H1 (cell line): ENCODE measurements around the gene NCOA5. TPM values are rescaled to one million over a fixed set of nuclear protein-coding genes. Genes with fewer than 3 reads are reported as not detected.

Source experiments
- CTCF ChIA-PET: fragments of 300-600 bp; sonication (Branson Sonifier 250); formaldehyde crosslinking; loops from one replicate; lab custom pipeline; 2021; ENCODE audit not compliant: partially characterized antibody; lab: Charles Lee
- POLR2A ChIA-PET: fragments of 300-600 bp; sonication (Branson Sonifier 250); formaldehyde crosslinking; loops from one replicate; lab custom pipeline; 2021; ENCODE audit warnings: inconsistent platforms; ENCODE audit not compliant: partially characterized antibody; lab: Charles Lee
- DNase-seq, 2 experiments: peaks; one replicate each; pipeline versions ENCODE4 v3.0.0 to v3.0.0-alpha.2; 2010 to 2022; ENCODE audit warnings: low spot score in 2 of 2, low read depth in 1 of 2, mixed read lengths in 1 of 2
- FAIRE-seq: peaks from 2 replicates; lab custom pipeline; 2011; peaks lifted over from hg19 to GRCh38; lab: Jason Lieb, UNC
- H2AFZ ChIP-seq: 2 replicates; pipeline ENCODE4 v1.8.1; 2012; ENCODE audit warnings: low read length, inconsistent platforms
- H2AK5ac ChIP-seq: 2 replicates; pipeline ENCODE4 v1.6.1; 2013; ENCODE audit warnings: low read depth, low read length
- H2BK120ac ChIP-seq: replicated peaks from 2 replicates; pipeline ENCODE3; 2013; ENCODE audit warnings: low read depth, low read length, inconsistent platforms
- H2BK12ac ChIP-seq: 2 replicates; pipeline ENCODE4 v1.6.1; 2013; ENCODE audit warnings: low read depth, low read length
- H2BK15ac ChIP-seq: 2 replicates; pipeline ENCODE4 v1.6.1; 2013; ENCODE audit warnings: low read length
- H2BK20ac ChIP-seq: 2 replicates; pipeline ENCODE4 v1.6.1; 2013; ENCODE audit warnings: low read length
- H2BK5ac ChIP-seq: 2 replicates; pipeline ENCODE4 v1.6.1; 2013; ENCODE audit warnings: low read depth, low read length
- H3K14ac ChIP-seq: 2 replicates; pipeline ENCODE4 v1.6.1; 2013; ENCODE audit warnings: inconsistent platforms; ENCODE audit not compliant: insufficient read length
- H3K18ac ChIP-seq: 2 replicates; pipeline ENCODE4 v1.6.1; 2013; ENCODE audit warnings: low read length; ENCODE audit errors: extremely low read depth
- H3K23ac ChIP-seq: 2 replicates; pipeline ENCODE4 v1.6.1; 2013; ENCODE audit warnings: inconsistent platforms; ENCODE audit not compliant: insufficient read length
- H3K23me2 ChIP-seq: 2 replicates; pipeline ENCODE4 v1.6.1; 2013; ENCODE audit warnings: low read depth, low read length
- H3K27ac ChIP-seq: 2 replicates; pipeline ENCODE4 v1.6.1; 2011; ENCODE audit warnings: low read depth, low read length, inconsistent platforms
- H3K27me3 ChIP-seq, 4 experiments: replicated peaks in 1 of 4; 1 replicate in 1 of 4; 2 replicates in 3 of 4; pipeline versions ENCODE4 v1.6.1 to v1.8.1; 2011 to 2013; ENCODE audit warnings: low read length in 3 of 4, mild to moderate bottlenecking in 3 of 4, inconsistent platforms in 2 of 4, mixed read lengths in 2 of 4, moderate library complexity in 1 of 4; ENCODE audit not compliant: control insufficient read depth in 3 of 4, insufficient read depth in 3 of 4; ENCODE audit errors: extremely low read depth in 1 of 4
- H3K36me3 ChIP-seq, 4 experiments: 2 replicates each; pipeline versions ENCODE4 v1.6.1 to v1.8.1; 2011 to 2013; ENCODE audit warnings: mild to moderate bottlenecking in 4 of 4, low read length in 3 of 4, moderate library complexity in 2 of 4, control low read depth in 1 of 4, inconsistent platforms in 1 of 4; ENCODE audit not compliant: insufficient read depth in 4 of 4, control insufficient read depth in 2 of 4
- H3K4ac ChIP-seq: replicated peaks from 2 replicates; pipeline ENCODE3; 2013; ENCODE audit warnings: low read length, low read depth, mixed read lengths, inconsistent platforms; ENCODE audit not compliant: insufficient read length
- H3K4me1 ChIP-seq, 4 experiments: replicated peaks in 1 of 4; 1 replicate in 1 of 4; 2 replicates in 3 of 4; pipeline versions ENCODE4 v1.6.1 to v1.8.1; 2011 to 2013; ENCODE audit warnings: low read length in 3 of 4, inconsistent platforms in 2 of 4, mixed read lengths in 1 of 4; ENCODE audit not compliant: insufficient read depth in 4 of 4, control insufficient read depth in 3 of 4
- H3K4me2 ChIP-seq, 2 experiments: 2 replicates each; pipeline versions ENCODE4 v1.6.1 to v1.8.1; 2011 to 2013; ENCODE audit warnings: low read depth in 2 of 2, low read length in 2 of 2, control low read depth in 1 of 2, inconsistent platforms in 1 of 2, mild to moderate bottlenecking in 1 of 2; ENCODE audit not compliant: insufficient read depth in 1 of 2
- H3K4me3 ChIP-seq, 4 experiments: fragments of 200-600, 300-600 bp in 1 of 4; sonication (generic), shearing (Covaris generic), sonication (Bioruptor Twin) in 1 of 4; 2 replicates each; pipeline versions ENCODE4 v1.5.1 to v1.8.1; 2011 to 2016; ENCODE audit warnings: low read length in 4 of 4, low read depth in 3 of 4, control low read depth in 2 of 4, inconsistent platforms in 2 of 4, mild to moderate bottlenecking in 2 of 4, mixed read lengths in 1 of 4, moderate library complexity in 1 of 4; ENCODE audit not compliant: insufficient read depth in 2 of 4; ENCODE audit errors: extremely low read depth in 1 of 4
- H3K56ac ChIP-seq: replicated peaks from 2 replicates; pipeline ENCODE3; 2013; ENCODE audit warnings: low read depth, mild to moderate bottlenecking, mixed read lengths, low read length, inconsistent platforms; ENCODE audit not compliant: insufficient read length
- H3K79me1 ChIP-seq: 2 replicates; pipeline ENCODE4 v1.6.1; 2013; ENCODE audit warnings: low read depth, low read length, control low read depth
- H3K79me2 ChIP-seq, 2 experiments: 2 replicates each; pipeline versions ENCODE4 v1.6.1 to v1.8.1; 2012 to 2013; ENCODE audit warnings: low read length in 2 of 2, mild to moderate bottlenecking in 2 of 2, inconsistent platforms in 1 of 2; ENCODE audit not compliant: insufficient read depth in 2 of 2, control insufficient read depth in 1 of 2
- H3K9ac ChIP-seq, 4 experiments: replicated peaks in 1 of 4; 1 replicate in 1 of 4; 2 replicates in 3 of 4; pipeline versions ENCODE4 v1.6.1 to v1.8.1; 2011 to 2013; ENCODE audit warnings: low read depth in 3 of 4, low read length in 3 of 4, control low read depth in 2 of 4, mild to moderate bottlenecking in 2 of 4, moderate library complexity in 2 of 4, inconsistent platforms in 1 of 4; ENCODE audit errors: extremely low read depth in 1 of 4
- H3K9me3 ChIP-seq, 2 experiments: 2 replicates each; pipeline versions ENCODE4 v1.6.1 to v1.8.1; 2012 to 2013; ENCODE audit warnings: mild to moderate bottlenecking in 2 of 2, moderate library complexity in 2 of 2, control low read depth in 1 of 2, inconsistent platforms in 1 of 2, low read depth in 1 of 2, low read length in 1 of 2, mixed read lengths in 1 of 2; ENCODE audit not compliant: insufficient read depth in 2 of 2
- H4K20me1 ChIP-seq, 2 experiments: replicated peaks in 1 of 2; 2 replicates each; pipeline versions ENCODE3 to v1.8.1; 2011 to 2013; ENCODE audit warnings: inconsistent platforms in 2 of 2, low read length in 2 of 2, mild to moderate bottlenecking in 1 of 2; ENCODE audit not compliant: insufficient read depth in 2 of 2, control insufficient read depth in 1 of 2
- H4K5ac ChIP-seq: 2 replicates; pipeline ENCODE4 v1.6.1; 2013; ENCODE audit warnings: low read length, low read depth, mixed read lengths, inconsistent platforms; ENCODE audit not compliant: insufficient read length
- H4K8ac ChIP-seq: 2 replicates; pipeline ENCODE4 v1.8.0; 2013; ENCODE audit warnings: mild to moderate bottlenecking, moderate library complexity, low read length, inconsistent platforms; ENCODE audit not compliant: insufficient read depth; ENCODE audit errors: extremely low read depth
- H4K91ac ChIP-seq: replicated peaks from 2 replicates; pipeline ENCODE3; 2013; ENCODE audit warnings: low read length, mixed read lengths, inconsistent platforms; ENCODE audit not compliant: insufficient read length
- ASH2L ChIP-seq: fragments of 200-600, 300-600 bp; sonication (generic); IDR thresholded peaks from one replicate; pipeline ENCODE4 v1.7.1; 2017; ENCODE audit warnings: low read length
- CREB1 ChIP-seq: IDR thresholded peaks from 2 replicates; pipeline ENCODE4 v1.6.1; 2012; ENCODE audit warnings: inconsistent platforms
- EZH2 ChIP-seq: fragments of 200-600 bp; sonication (generic); IDR thresholded peaks from 2 replicates; pipeline ENCODE4 v1.7.1; 2012; ENCODE audit warnings: low read depth, mild to moderate bottlenecking, moderate library complexity, low read length, inconsistent platforms; ENCODE audit not compliant: severe bottlenecking
- JUN ChIP-seq: IDR thresholded peaks from 2 replicates; pipeline ENCODE4 v1.6.1; 2011; ENCODE audit warnings: low read depth, mild to moderate bottlenecking, improper control_type of control experiment, low read length
- JUND ChIP-seq: IDR thresholded peaks from 2 replicates; pipeline ENCODE4 v1.6.1; 2011; ENCODE audit warnings: mild to moderate bottlenecking, improper control_type of control experiment, low read length
- POU5F1 ChIP-seq: IDR thresholded peaks from 2 replicates; pipeline ENCODE4 v1.6.1; 2011; ENCODE audit warnings: low read depth, mild to moderate bottlenecking, low read length, moderate library complexity
- RAD21 ChIP-seq, 2 experiments: IDR thresholded peaks in 1 of 2; conservative IDR thresholded peaks in 1 of 2; 2 replicates each; pipeline ENCODE4 v1.6.1; 2011; ENCODE audit warnings: low read depth in 2 of 2, low read length in 2 of 2, improper control_type of control experiment in 1 of 2, inconsistent platforms in 1 of 2, mild to moderate bottlenecking in 1 of 2, moderate library complexity in 1 of 2
- RFX5 ChIP-seq: IDR thresholded peaks from 2 replicates; pipeline ENCODE4 v1.6.1; 2011; ENCODE audit warnings: low read depth, low read length, improper control_type of control experiment, borderline replicate concordance
- RNF2 ChIP-seq: fragments of 200-900, 300-1000 bp; sonication (generic); IDR thresholded peaks from 2 replicates; pipeline ENCODE4 v1.7.1; 2016; ENCODE audit warnings: borderline replicate concordance, low read depth, mild to moderate bottlenecking, antibody characterized with exemption, low read length; ENCODE audit not compliant: poor library complexity, severe bottlenecking; ENCODE audit errors: missing control alignments
- SIRT6 ChIP-seq: IDR thresholded peaks from one replicate; pipeline ENCODE4 v1.7.1; 2012; ENCODE audit warnings: low read length, inconsistent platforms
- TAF1 ChIP-seq: IDR thresholded peaks from 2 replicates; pipeline ENCODE4 v1.6.1; 2011; ENCODE audit warnings: mild to moderate bottlenecking, low read depth, low read length
- YY1 ChIP-seq: IDR thresholded peaks from 2 replicates; pipeline ENCODE4 v1.6.1; 2011; ENCODE audit warnings: low read depth, mild to moderate bottlenecking, low read length
- WGBS, 2 experiments: shearing (Covaris generic) in 1 of 2; methylation state at CpG; one replicate each; pipeline versions ENCODE4 v1.1.6 to v1.1.7; 2013 to 2015; ENCODE audit warnings: low lambda C conversion rate in 2 of 2, mixed read lengths in 2 of 2, inconsistent platforms in 1 of 2, low coverage in 1 of 2, missing lambda C conversion rate in 1 of 2; ENCODE audit not compliant: insufficient replicate concordance in 2 of 2, insufficient coverage in 1 of 2, insufficient read length in 1 of 2; ENCODE audit errors: extremely low coverage in 1 of 2, missing lambda C conversion rate in 1 of 2; 5-methylcytosine and 5-hydroxymethylcytosine counted together
- polyA plus RNA-seq, 7 experiments: library from polyadenylated mRNA; depleted of rRNA in 3 of 7; stranded (reverse) in 5 of 7; unstranded in 2 of 7; fragments of >200 nt in 5 of 7; fragments of 200-250 nt in 2 of 7; gene quantifications; 1 replicate in 5 of 7; 2 replicates in 1 of 7; 4 replicates in 1 of 7; pipeline versions ENCODE4 v1.2.1 to v1.2.3, GENCODE V29; 2011 to 2013; ENCODE audit warnings: missing spikeins in 2 of 7, mixed read lengths in 2 of 7
- total RNA-seq: library from RNA; stranded (reverse); fragmentation: NEBNext Ultra II Directional; extraction: Animal tissue kit (Norgen Biotek cat#: 25700); gene quantifications from 2 replicates; pipeline ENCODE4 v1.2.1, GENCODE V29; 2021

NCOA5 gene
- total and polyA plus RNA-seq, 2 of the 8 experiments (the other 6 are each of a cell fraction or from before 2014, with no cell fraction given): 20.4 to 29.0 TPM

DNA sequence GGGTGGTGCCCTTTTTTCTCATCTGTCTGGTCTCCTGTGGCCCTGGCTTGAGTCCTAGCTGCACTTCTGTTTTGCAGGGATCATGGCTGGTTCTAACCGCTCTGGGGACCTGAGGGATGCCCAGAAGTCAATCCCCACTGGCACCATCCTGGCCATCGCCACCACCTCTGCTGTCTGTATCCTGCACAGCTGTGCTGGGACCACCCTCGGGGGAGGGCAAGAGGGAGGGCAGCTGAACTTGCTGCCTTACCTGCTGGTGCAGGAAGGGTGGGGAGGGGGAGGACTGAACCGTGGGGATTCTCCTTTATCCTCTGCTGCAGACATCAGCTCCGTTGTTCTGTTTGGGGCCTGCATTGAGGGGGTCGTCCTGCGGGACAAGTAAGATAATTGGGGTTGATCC, 46.2 kb downstream of the NCOA5 start:
- POLR2A ChIA-PET: interaction anchor here (0.9 to 1.5 kb wide), 3 partner anchors 14 to 49 kb away, joined by 3 to 6 read pairs (median 3); partner anchors contain the start of gene SLC12A5
- Histone ChIP-seq H3K79me2 (no peaks in the 10 kb centered on the region), H3K79me1 (no peaks in the 10 kb centered on the region), H3K4ac (no peak overlapping the region), H2BK20ac (no peak overlapping the region), H4K8ac (no peak overlapping the region), H2BK120ac (no peak overlapping the region), H2BK12ac (no peak overlapping the region), H3K18ac (no peak overlapping the region), H2BK15ac (no peak overlapping the region), H3K9ac (no peak overlapping the region), H3K4me2 (no peak overlapping the region), H3K9me3 (no peaks in the 10 kb centered on the region), H3K23ac (no peak overlapping the region), H2AK5ac (no peak overlapping the region), H3K4me3 (no peak overlapping the region), H3K4me1 (0 out of 7 replicates have a peak, but pooled peaks cover 0 to 3% (median 0%) of the 10 kb centered on the region in 4 experiments), H3K27ac (no peak overlapping the region), H3K36me3 (no peaks in the 10 kb centered on the region), H2BK5ac (no peak overlapping the region), H3K23me2 (no peaks in the 10 kb centered on the region), H4K20me1 (peaks cover 0 to 5% of the 10 kb centered on the region in 2 experiments), H2AFZ (no peak overlapping the region), H3K27me3 (peaks cover 0 to 2% (median 0%) of the 10 kb centered on the region in 4 experiments; a peak in 3 of 7 replicates), H4K5ac (no peak overlapping the region), H3K14ac (no peak overlapping the region), H4K91ac (no peak overlapping the region), H3K56ac (no peak overlapping the region)
- DNase-seq: no peak
- WGBS, 2 experiments: 76% methylated on average over 7 of the region's 7 CpGs; no CpG with 5 or more reads in 1 of the 2 experiments
- CTCF ChIA-PET: interaction anchor here (0.5 to 3.9 kb wide), 15 partner anchors 14 to 281 kb away, joined by 3 to 20 read pairs (median 4); no protein-coding TSS in a partner anchor
- no peak for TF ChIP-seq TAF1
- no peak for TF ChIP-seq CREB1
- TF ChIP-seq RNF2: no peak
- TF ChIP-seq YY1: no peak
- no peak for TF ChIP-seq RFX5
- TF ChIP-seq JUN: no peak
- no peak for TF ChIP-seq POU5F1
- no peak for TF ChIP-seq ASH2L
- no peak for TF ChIP-seq RAD21 (IDR thresholded peaks at IDR 0.05 in 1 of 2, conservative IDR thresholded peaks at IDR 0.05 in 1 of 2; ENCODE audit: low read depth in 2 of 2, low read length in 2 of 2)
- TF ChIP-seq EZH2: no peak
- no peak for TF ChIP-seq JUND
- TF ChIP-seq SIRT6: no peak
- FAIRE-seq: no peak
